HG02588 (cell line): Measurements from ENCODE around the gene UNC119B.

Experiments used
- ATAC-seq: cut with Tn5 transposase; IDR thresholded peaks from one replicate; pipeline ENCODE4 v1.9.1; 2021; ENCODE audit warnings: mild to moderate bottlenecking, moderate library complexity; ENCODE audit not compliant: unreplicated experiment

Gene UNC119B

DNA sequence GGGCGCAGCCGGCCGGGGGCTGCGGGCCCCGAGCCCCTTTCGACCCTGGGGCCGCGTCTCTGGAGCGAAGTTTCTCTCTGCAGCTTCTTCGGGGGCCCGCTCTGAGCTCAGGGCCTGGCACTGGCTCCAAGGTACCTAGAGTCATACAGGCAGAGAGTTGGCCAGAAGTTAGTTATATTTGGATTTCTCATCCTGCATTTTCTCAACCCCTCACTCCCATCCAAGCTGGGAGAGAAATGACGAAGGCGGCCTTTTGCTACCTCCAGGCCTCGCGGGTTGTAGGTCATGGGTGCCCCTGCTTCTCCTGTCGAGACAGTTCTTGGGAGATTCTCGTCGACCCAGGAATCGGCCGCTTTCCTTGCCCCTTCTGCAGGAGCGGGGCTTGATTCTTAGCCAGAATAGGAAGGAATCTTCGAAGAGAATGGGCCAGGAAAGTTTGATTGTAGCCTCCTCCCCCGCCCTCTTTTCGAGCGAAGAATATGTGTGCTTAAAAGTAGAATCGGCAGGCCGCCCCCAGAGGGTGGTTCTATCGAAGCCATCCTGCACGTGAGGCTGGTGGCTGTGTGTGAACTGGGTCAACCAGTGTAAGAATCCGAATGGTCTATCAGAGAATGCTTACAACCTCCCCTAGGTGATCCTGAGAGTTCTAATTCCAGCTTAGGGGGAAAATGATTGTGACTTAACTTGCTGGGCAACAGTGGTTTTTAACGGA, 22.5 kb upstream of the UNC119B start:
- ATAC-seq: no peak

- ATAC-seq: no peak
Measured at GRCh38 chr12:120688527-120689071, 21.7 kb upstream of the UNC119B start.

DNA sequence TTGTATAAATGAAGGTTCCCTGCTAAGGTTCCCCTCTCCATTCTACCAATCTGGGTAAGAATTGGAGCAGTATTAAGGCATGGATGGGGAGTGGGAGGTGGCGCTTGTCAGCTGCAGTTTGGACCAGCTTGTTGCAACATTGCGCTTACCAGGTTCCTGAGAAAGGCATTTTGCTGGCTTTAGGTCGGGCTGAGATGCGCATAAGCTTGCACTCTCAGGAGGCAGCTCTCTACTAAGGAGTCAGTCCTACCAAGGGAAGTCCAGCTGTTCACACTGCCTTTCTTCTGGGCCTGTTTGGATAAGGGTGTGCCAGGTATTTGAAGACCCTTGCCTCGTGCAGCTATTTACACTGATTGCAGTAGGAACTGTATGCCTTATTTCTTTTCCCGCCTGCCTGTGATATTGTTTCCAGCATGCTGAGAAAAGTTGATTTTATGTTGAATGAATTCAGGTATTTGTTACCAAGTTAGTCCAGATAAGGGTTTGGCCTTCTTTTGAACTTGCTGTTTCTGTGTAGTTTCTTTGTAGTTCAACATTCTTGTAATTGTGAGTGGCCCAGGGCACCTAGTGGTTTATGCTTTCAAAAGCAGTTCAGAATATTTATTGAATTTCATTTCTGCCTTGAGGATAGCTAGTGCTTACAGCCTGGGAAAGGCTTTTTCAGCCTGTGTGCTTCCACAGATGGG, 20.7 kb upstream of the UNC119B start:
- no peak for ATAC-seq

DNA sequence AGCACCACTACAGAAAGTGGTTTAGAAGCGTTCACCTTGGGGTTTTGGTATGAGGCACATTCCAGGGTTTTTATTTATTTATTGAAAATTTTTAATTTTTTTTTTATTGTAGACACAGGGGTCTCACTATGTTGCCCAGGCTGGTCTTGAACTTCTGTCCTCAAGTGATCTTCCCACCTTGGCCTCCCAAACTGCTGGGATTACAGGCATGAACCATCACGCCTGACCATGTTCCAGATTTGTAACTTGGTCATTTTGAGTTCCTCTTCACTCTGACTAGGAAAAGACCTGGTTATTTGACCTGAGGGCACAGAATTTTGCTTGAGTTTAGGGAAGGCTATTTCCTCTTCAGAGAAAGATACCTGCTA, 20.2 kb upstream of the UNC119B start:
- no peak for ATAC-seq

DNA sequence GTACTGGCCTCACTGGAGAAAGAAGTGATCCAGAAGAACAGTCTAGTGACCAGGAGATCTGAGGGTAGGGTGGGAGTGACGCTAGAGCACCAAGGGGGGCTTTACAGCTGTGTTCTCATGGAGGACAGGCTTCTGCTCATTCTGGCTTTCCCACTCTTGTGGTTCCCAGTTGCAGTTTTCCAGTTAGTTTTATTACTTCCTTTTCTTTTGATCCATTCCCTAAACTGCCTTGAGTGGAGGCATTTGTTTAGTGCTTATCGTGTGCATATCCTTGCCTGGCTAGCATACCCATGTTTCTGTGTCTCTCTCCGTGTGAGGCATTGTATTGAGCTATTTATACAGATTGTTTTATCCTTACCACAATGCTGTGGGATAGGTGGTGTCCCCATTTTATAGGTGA, 19.3 kb upstream of the UNC119B start:
- ATAC-seq: no peak

GRCh38 chr12:120692524-120693033, 17.7 kb upstream of the UNC119B start:
- ATAC-seq: no peak

- ATAC-seq: no peak
Measured at GRCh38 chr12:120693848-120694247, 16.4 kb upstream of the UNC119B start.

GRCh38 chr12:120696626-120697025, 13.6 kb upstream of the UNC119B start:
- no peak for ATAC-seq

DNA sequence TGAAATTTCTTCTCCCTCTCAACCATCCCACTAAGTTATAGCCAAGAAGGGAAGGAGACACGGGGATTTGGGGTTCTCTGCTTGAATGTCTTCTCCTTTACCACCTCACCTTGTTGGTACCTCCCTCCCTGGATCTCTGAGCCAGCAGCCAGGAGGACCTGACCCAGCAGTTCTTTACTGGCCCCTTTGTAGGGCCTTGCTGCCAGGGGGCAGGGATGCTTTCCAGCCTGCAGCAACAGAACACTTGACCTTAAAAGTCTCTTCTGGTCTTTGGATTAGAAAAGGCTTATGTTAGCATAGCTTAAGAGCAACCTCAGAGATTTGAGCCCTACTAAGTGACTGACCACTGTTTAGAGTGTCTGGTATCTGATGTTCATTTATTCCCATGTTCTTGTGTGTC, 12.9 kb upstream of the UNC119B start:
- no peak for ATAC-seq

- ATAC-seq: no peak
Measured at GRCh38 chr12:120698665-120699064, 11.6 kb upstream of the UNC119B start.

DNA sequence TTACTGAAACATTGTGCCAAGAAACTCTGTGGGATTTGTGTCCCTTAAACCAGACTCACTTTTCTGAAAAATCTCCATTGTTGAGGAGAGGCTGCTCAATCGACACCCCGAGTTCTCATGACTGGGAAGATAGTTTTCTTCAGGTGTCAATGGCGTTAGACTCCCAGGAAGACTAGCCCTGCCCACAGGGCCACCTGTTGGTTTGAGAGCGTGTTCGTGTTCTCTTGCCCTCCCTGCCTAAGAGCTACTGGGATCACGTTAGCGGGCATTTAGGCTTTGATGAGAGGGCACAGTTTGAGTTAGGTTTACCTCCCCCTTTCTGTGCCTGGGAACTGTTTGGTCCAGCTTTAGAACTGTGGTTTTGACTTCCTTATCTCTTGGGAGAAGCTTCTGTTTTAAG, 10.7 kb upstream of the UNC119B start:
- ATAC-seq: no peak

GRCh38 chr12:120700886-120701285, 9.4 kb upstream of the UNC119B start:
- ATAC-seq: no peak

DNA sequence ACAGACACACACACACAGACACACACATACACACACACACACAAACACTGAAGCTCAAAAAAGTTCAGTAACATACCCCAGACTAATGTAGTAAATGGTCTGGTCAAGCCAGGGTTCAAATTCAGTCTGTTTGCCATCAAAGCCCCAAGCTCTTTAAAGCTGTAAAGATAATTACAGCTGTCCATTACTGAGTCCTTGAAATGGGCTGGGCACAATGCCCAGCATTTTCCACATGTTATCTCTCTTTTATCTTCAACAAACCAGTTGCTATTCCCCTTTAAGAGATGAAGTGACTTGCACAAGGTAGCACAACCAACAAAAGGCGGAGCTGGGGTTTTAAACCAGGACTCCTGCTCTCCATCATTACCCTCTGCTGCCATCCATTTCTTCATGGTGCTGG, 7.6 kb upstream of the UNC119B start:
- ATAC-seq: no peak

GRCh38 chr12:120703311-120703942, 6.8 kb upstream of the UNC119B start:
- ATAC-seq: no peak

DNA sequence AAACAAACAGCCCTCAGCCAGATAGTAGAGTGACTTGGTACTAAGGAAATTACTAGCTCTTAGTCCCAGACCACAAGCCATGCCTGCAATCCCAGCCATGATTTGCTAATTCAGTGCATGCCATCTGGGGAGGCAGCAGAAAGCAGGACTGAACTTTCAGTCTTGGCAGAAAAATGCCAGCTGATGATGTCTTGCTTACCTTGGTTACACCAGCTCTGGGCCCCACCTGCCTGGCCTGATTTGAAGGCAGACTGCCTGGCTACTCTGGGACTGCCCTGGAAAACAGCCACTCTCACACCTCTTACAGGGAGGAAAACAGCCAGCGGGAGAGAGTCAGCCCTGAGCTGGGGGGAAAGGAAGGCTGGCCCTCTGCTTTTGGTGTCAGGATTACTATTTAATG, 4.6 kb upstream of the UNC119B start:
- ATAC-seq: no peak

DNA sequence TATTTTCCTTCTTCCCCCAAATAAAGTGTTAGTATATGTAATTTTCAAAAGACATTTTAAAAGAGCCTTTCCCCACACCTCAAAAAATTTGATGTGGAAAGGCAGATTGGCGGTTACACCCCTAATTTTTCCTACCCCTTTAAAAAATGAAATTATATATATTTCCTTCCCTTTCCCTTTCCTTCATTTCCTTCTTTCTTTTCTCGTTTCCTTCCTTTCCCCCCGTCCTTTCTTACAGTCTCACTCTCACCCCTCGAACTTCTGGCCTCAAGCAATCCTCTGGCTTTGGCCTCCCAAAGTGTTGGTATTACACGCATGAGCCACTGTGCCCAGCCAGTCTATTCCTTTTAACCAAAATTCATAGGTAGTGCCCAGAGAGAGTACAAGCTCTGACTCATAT, 4.2 kb upstream of the UNC119B start:
- no peak for ATAC-seq

GRCh38 chr12:120708651-120709050, 1.6 kb upstream of the UNC119B start:
- no peak for ATAC-seq

DNA sequence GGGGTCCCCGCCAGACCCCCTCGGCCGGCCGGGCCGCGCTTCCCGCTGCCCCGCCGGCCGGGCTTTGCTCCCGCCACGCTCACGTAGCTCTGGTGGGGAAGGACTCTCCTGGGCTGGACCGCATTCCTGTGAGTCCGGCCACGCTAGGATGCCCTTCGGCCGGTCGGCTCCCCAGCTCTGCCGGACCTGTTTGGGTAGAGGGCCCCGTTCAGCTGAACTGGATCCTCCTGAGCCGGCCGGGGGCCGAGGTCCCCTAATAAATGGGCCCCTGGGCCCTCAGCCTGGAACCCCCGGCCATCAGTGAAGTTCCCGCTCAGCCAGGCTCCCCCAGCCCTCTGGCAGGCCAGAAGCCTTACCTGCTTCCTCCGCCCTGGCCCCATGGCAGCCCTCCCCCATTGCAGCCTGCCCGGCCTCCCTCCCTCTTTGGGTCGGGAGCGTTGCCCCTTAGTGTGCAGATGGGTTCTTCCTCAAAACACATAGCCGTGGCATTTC, 593 bp downstream of the UNC119B start:
- peak; percentile 32 for ATAC-seq

GRCh38 chr12:120711411-120711810, 1.2 kb downstream of the UNC119B start:
- ATAC-seq: no peak

- ATAC-seq: no peak
Measured at GRCh38 chr12:120712610-120713009, 2.4 kb downstream of the UNC119B start.

GRCh38 chr12:120713861-120714482, 3.7 kb downstream of the UNC119B start:
- no peak for ATAC-seq
